Measurements from ENCODE around the gene PRELID3B.

Gene PRELID3B

GRCh38 chr20:59081036-59081435 is 38.5 kb upstream of the PRELID3B start:
- DNase-seq (ENCODE audit: low read depth, low spot score), result no peak
- TF ChIP-seq CTCF (IDR thresholded peaks at IDR 0.05; ENCODE audit: low read depth, low read length), result no peak
- no peak overlapping the region for H3K4me3 ChIP-seq (ENCODE audit: low read depth, low read length)
- in situ Hi-C loops (cut with HindIII; ENCODE audit: low sequenced_read_pairs), result no loop called here

GRCh38 chr20:59078231-59078630 is 35.6 kb upstream of the PRELID3B start:
- in situ Hi-C loops (cut with HindIII; ENCODE audit: low sequenced_read_pairs), result no loop called here
- TF ChIP-seq CTCF (IDR thresholded peaks at IDR 0.05; ENCODE audit: low read depth, low read length), result no peak
- H3K4me3 ChIP-seq (ENCODE audit: low read depth, low read length), result no peak overlapping the region
- no peak for DNase-seq (ENCODE audit: low read depth, low spot score)

GRCh38 chr20:59077705-59078104 is 35.1 kb upstream of the PRELID3B start:
- no peak for TF ChIP-seq CTCF (IDR thresholded peaks at IDR 0.05; ENCODE audit: low read depth, low read length)
- H3K4me3 ChIP-seq (ENCODE audit: low read depth, low read length), result no peak overlapping the region
- in situ Hi-C loops (cut with HindIII; ENCODE audit: low sequenced_read_pairs), result no loop called here
- DNase-seq (ENCODE audit: low read depth, low spot score), result no peak

GRCh38 chr20:59075934-59076508 is 33.4 kb upstream of the PRELID3B start:
- TF ChIP-seq CTCF (IDR thresholded peaks at IDR 0.05; ENCODE audit: low read depth, low read length), result no peak
- no peak overlapping the region for H3K4me3 ChIP-seq (ENCODE audit: low read depth, low read length)
- DNase-seq (ENCODE audit: low read depth, low spot score), result no peak
- in situ Hi-C loops (cut with HindIII; ENCODE audit: low sequenced_read_pairs), result no loop called here

- TF ChIP-seq CTCF (IDR thresholded peaks at IDR 0.05; ENCODE audit: low read depth, low read length), result no peak
- DNase-seq (ENCODE audit: low read depth, low spot score), result no peak
- H3K4me3 ChIP-seq (ENCODE audit: low read depth, low read length), result no peak overlapping the region
- in situ Hi-C loops (cut with HindIII; ENCODE audit: low sequenced_read_pairs), result no loop called here
Measured at GRCh38 chr20:59074456-59074855, 31.9 kb upstream of the PRELID3B start.

- TF ChIP-seq CTCF (IDR thresholded peaks at IDR 0.05; ENCODE audit: low read depth, low read length), result no peak
- in situ Hi-C loops (cut with HindIII; ENCODE audit: low sequenced_read_pairs), result no loop called here
- no peak for DNase-seq (ENCODE audit: low read depth, low spot score)
- no peak overlapping the region for H3K4me3 ChIP-seq (ENCODE audit: low read depth, low read length)
Measured at GRCh38 chr20:59073582-59073981, 31.0 kb upstream of the PRELID3B start.

GRCh38 chr20:59071216-59071615 is 28.6 kb upstream of the PRELID3B start:
- no peak for TF ChIP-seq CTCF (IDR thresholded peaks at IDR 0.05; ENCODE audit: low read depth, low read length)
- DNase-seq (ENCODE audit: low read depth, low spot score), result no peak
- H3K4me3 ChIP-seq (ENCODE audit: low read depth, low read length), result no peak overlapping the region
- in situ Hi-C loops (cut with HindIII; ENCODE audit: low sequenced_read_pairs), result no loop called here

All from astrocyte of the spinal cord (primary cell).